ENCODE results near the gene PLSCR2. TPM values are rescaled to one million over a fixed set of nuclear protein-coding genes. Genes with fewer than 3 reads are reported as not detected.
"Not testable (repeated sequence)": the region's sequence is repeated elsewhere in the genome, so short reads cannot be mapped to it uniquely, and the experiment has no call there.

The PLSCR2 gene
- total and polyA plus RNA-seq, 9 donors: 0.27 to 0.35 TPM; not detected in 7

GRCh38 chr3:146498002-146498736, 28.8 kb upstream of the PLSCR2 start:
- Histone ChIP-seq H3K9me3 (no peaks in the 10 kb centered on the region), H3K27ac (no peak overlapping the region)
- TF ChIP-seq EP300 (IDR thresholded peaks at IDR 0.05): no peak
- TF ChIP-seq POLR2A (IDR thresholded peaks at IDR 0.05): no peak
- TF ChIP-seq CTCF (IDR thresholded peaks at IDR 0.05): no peak

DNA sequence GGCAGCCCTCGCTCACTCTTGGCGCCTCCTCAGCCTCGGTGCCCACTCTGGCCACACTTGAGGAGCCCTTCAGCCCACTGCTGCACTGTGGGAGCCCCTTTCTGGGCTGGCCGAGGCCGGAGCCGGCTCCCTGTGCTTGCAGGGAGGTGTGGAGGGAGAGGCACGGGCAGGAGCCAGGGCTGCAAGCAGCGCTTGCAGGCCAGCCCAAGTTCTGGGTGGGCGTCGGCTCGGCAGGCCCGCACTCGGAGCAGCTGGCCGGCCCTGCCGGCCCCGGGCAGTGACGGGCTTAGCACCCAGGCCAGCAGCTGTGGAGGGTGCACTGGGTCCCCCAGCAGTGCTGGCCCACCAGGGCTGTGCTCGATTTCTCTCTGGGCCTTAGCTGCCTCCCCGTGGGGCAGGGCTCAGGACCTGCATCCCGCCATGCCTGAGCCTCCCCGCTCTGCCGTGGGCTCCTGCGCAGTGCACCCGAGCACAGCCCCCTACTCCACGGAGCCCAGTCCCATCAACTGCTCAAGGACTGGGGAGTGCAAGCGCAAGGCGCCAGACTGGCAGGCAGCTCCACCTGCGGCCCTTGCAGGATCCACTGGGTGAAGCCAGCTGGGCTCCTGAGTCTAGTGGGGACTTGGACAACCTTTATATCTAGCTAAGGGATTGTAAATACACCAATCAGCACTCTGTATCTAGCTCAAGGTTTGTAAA, 27.9 kb upstream of the PLSCR2 start:
- whole genome bisulfite sequencing, 3 donors: 91 to 98% (median 95%) methylated on average over 20 to 28 of the region's 28 CpGs
- H3K36me3 ChIP-seq; H3K27ac ChIP-seq; intact Hi-C loops (cut with DNase I); H3K9me3 ChIP-seq; H3K27me3 ChIP-seq; H3K4me1 ChIP-seq (ENCODE audit: insufficient read depth); DNase-seq; H3K4me3 ChIP-seq: not testable (repeated sequence)

More at GRCh38 chr3:146498002-146498736, 28.8 kb upstream of the PLSCR2 start:
- 86 to 94% (median 93%) methylated on average over 13 of the region's 13 CpGs for WGBS, 3 donors
- Histone ChIP-seq H3K4me3 (no peak overlapping the region), H3K27me3 (no peaks in the 10 kb centered on the region), H3K36me3 (no peaks in the 10 kb centered on the region), H3K4me1 (ENCODE audit: insufficient read depth) (no peaks in the 10 kb centered on the region)
- intact Hi-C loops (cut with DNase I): no loop called here
- no peak for DNase-seq

- no peak for DNase-seq
- H3K27ac ChIP-seq: no peak overlapping the region
- H3K4me1 ChIP-seq (ENCODE audit: insufficient read depth): no peaks in the 10 kb centered on the region
- no peaks in the 10 kb centered on the region for H3K27me3 ChIP-seq
- H3K4me3 ChIP-seq: no peak overlapping the region
- H3K9me3 ChIP-seq: no peaks in the 10 kb centered on the region
- intact Hi-C loops (cut with DNase I): no loop called here
- H3K36me3 ChIP-seq: no peaks in the 10 kb centered on the region
- 0 to 100% (median 93%) methylated on average over 1 of the region's 1 CpG for WGBS, 3 donors
- TF ChIP-seq POLR2A (IDR thresholded peaks at IDR 0.05) (no peak), EP300 (IDR thresholded peaks at IDR 0.05) (no peak), CTCF (IDR thresholded peaks at IDR 0.05) (no peak)
Measured at GRCh38 chr3:146496726-146497125, 27.4 kb upstream of the PLSCR2 start.

DNA sequence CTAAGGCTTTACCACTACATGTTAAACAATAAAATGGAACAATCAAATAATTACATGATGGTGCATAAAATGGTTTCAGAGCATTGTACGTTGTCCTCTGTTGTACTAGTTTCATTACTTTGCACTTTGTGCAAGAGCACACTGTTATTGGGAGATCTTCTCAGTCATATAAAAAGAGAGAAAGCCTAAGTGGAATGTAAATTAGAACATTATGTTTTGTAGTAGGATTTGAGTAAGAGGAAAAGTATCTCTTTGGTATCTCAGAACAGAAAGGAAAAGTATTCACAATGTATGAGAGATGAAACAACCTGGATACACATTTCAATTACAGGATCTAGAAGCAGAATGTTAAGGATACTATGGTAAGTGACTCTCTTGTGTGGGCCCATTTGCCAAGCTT, 26.9 kb upstream of the PLSCR2 start:
- no peak overlapping the region for H3K4me3 ChIP-seq
- TF ChIP-seq EP300 (IDR thresholded peaks at IDR 0.05) (no peak), CTCF (IDR thresholded peaks at IDR 0.05) (no peak), POLR2A (IDR thresholded peaks at IDR 0.05) (no peak)
- H3K9me3 ChIP-seq: no peaks in the 10 kb centered on the region
- H3K27me3 ChIP-seq: no peaks in the 10 kb centered on the region
- H3K27ac ChIP-seq: no peak overlapping the region
- no peaks in the 10 kb centered on the region for H3K36me3 ChIP-seq
- H3K4me1 ChIP-seq (ENCODE audit: insufficient read depth): no peaks in the 10 kb centered on the region
- DNase-seq: no peak
- 0 to 90% (median 83%) methylated on average over 1 of the region's 1 CpG for WGBS, 3 donors
- intact Hi-C loops (cut with DNase I): no loop called here

DNA sequence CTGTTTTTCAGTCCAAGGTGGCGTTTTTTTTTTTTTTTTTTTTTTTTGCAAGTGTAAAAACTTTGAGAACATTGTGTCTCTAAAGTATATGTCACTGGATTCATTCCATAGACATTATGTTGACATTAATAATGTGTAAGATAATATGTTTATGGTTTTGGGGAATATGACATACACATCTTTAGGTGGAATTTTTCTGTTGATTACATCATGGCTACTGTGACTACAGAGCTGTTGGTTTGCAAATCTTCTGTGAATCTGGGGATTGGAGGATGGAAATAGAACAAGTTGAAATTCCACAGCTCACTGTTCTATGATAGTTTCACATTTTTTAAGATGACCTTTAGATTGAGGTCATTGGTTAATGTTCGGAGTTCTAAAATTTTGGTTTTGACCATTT, 24.4 kb upstream of the PLSCR2 start:
- DNase-seq: no peak
- Histone ChIP-seq H3K4me1 (ENCODE audit: insufficient read depth) (no peaks in the 10 kb centered on the region), H3K9me3 (no peaks in the 10 kb centered on the region), H3K36me3 (no peaks in the 10 kb centered on the region), H3K4me3 (no peak overlapping the region), H3K27ac (no peak overlapping the region), H3K27me3 (no peaks in the 10 kb centered on the region)
- TF ChIP-seq CTCF (IDR thresholded peaks at IDR 0.05) (no peak), POLR2A (IDR thresholded peaks at IDR 0.05) (no peak), EP300 (IDR thresholded peaks at IDR 0.05) (no peak)
- WGBS, 3 donors: 88 to 92% (median 89%) methylated on average over 2 of the region's 2 CpGs
- intact Hi-C loops (cut with DNase I): no loop called here
